Measurements from ENCODE around the gene ARCN1. TPM values are rescaled to one million over a fixed set of nuclear protein-coding genes. Genes with fewer than 3 reads are reported as not detected.
A peak's percentile ranks its signal among the peaks of the same experiment; 100 is the strongest.
"Not testable (repeated sequence)": the region's sequence is repeated elsewhere in the genome, so short reads cannot be mapped to it uniquely, and the experiment has no call there.

ARCN1 gene
- polyA plus RNA-seq, 10 donors: 128 to 165 (median 147) TPM

- no peak for DNase-seq
These were observed 34.7 kb upstream of the ARCN1 start for GRCh38 chr11:118537409-118537980.

GRCh38 chr11:118544010-118544646, 28.1 kb upstream of the ARCN1 start:
- DNase-seq: no peak

GRCh38 chr11:118544647-118545010, 27.6 kb upstream of the ARCN1 start:
- no peak for DNase-seq

GRCh38 chr11:118545533-118545932, 26.7 kb upstream of the ARCN1 start:
- DNase-seq: no peak

GRCh38 chr11:118547132-118547531, 25.1 kb upstream of the ARCN1 start:
- no peak for DNase-seq

GRCh38 chr11:118552341-118552740, 19.9 kb upstream of the ARCN1 start:
- no peak for DNase-seq

GRCh38 chr11:118560806-118561205, 11.4 kb upstream of the ARCN1 start:
- DNase-seq: no peak

GRCh38 chr11:118565051-118565450, 7.2 kb upstream of the ARCN1 start:
- DNase-seq: peak in 2 of 3 donors; percentile 61 to 80

GRCh38 chr11:118569670-118570069, 2.5 kb upstream of the ARCN1 start:
- DNase-seq: no peak

GRCh38 chr11:118570787-118571186, 1.4 kb upstream of the ARCN1 start:
- DNase-seq: no peak

GRCh38 chr11:118571701-118572060, 528 bp upstream of the ARCN1 start:
- peak in 1 of 3 donors; percentile 59 for DNase-seq

- DNase-seq: peak; percentile 36 to 77 (median 48)
These were observed 857 bp downstream of the ARCN1 start for GRCh38 chr11:118572981-118573550.

- DNase-seq: no peak
These were observed 2.4 kb downstream of the ARCN1 start for GRCh38 chr11:118574636-118575035.

- not testable (repeated sequence) for DNase-seq
These were observed 5.8 kb downstream of the ARCN1 start for GRCh38 chr11:118577995-118578394.

- DNase-seq: no peak
These were observed 8.8 kb downstream of the ARCN1 start for GRCh38 chr11:118581057-118581456.

GRCh38 chr11:118587952-118588351, 15.7 kb downstream of the ARCN1 start:
- DNase-seq: no peak

- DNase-seq: no peak
These were observed 20.6 kb downstream of the ARCN1 start for GRCh38 chr11:118592616-118593367.

- peak in 2 of 3 donors; percentile 44 to 73 for DNase-seq
These were observed 22.8 kb downstream of the ARCN1 start for GRCh38 chr11:118594984-118595383.

GRCh38 chr11:118596224-118597146, 24.3 kb downstream of the ARCN1 start:
- no peak for DNase-seq

- no peak for DNase-seq
These were observed 25.3 kb downstream of the ARCN1 start for GRCh38 chr11:118597556-118597955.

- DNase-seq: peak in 2 of 3 donors; percentile 42 to 75
These were observed 30.1 kb downstream of the ARCN1 start for GRCh38 chr11:118602331-118602730.

- not testable (repeated sequence) for DNase-seq
These were observed 31.5 kb downstream of the ARCN1 start for GRCh38 chr11:118603709-118604108.
